PFSK-1 (cell line): ENCODE results near the gene KLHL17.

Experiments used
- FOXP2 ChIP-seq: optimal IDR thresholded peaks from 2 replicates; pipeline ENCODE3; 2011; ENCODE audit warnings: borderline replicate concordance, control low read depth, inconsistent platforms; ENCODE audit not compliant: insufficient read depth; ENCODE audit errors: extremely low read length, extremely low read depth
- POLR2AphosphoS5 ChIP-seq: IDR thresholded peaks from 2 replicates; pipeline ENCODE4 v1.6.1; 2012; ENCODE audit warnings: low read depth, mild to moderate bottlenecking, control low read depth, low read length, moderate library complexity
- REST ChIP-seq, 2 experiments: IDR thresholded peaks; 2 replicates each; pipeline versions ENCODE4 v1.6.1 to v1.8.0; 2011 to 2012; ENCODE audit warnings: low read depth in 2 of 2, low read length in 2 of 2, control low read depth in 1 of 2, inconsistent platforms in 1 of 2, mild to moderate bottlenecking in 1 of 2, moderate library complexity in 1 of 2; ENCODE audit not compliant: insufficient read depth in 1 of 2
- SIN3A ChIP-seq: IDR thresholded peaks from 2 replicates; pipeline ENCODE4 v1.6.1; 2012; ENCODE audit warnings: mild to moderate bottlenecking, low read length, moderate library complexity, borderline replicate concordance; ENCODE audit not compliant: insufficient read depth
- TAF1 ChIP-seq: IDR thresholded peaks from 2 replicates; pipeline ENCODE4 v1.6.1; 2012; ENCODE audit warnings: low read length, control low read depth, borderline replicate concordance; ENCODE audit not compliant: insufficient read depth

KLHL17 gene

GRCh38 chr1:998745-998994 is 38.3 kb downstream of the KLHL17 start:
- TF ChIP-seq FOXP2 (no peak), POLR2AphosphoS5 (no peak), REST (IDR thresholded peaks at IDR 0.05; ENCODE audit: insufficient read depth in 1 of 2, low read depth in 2 of 2, low read length in 2 of 2) (no peak), SIN3A (no peak), TAF1 (no peak)

GRCh38 chr1:998995-999724 is 38.8 kb downstream of the KLHL17 start:
- TF ChIP-seq FOXP2 = no peak
- TF ChIP-seq TAF1 = no peak
- TF ChIP-seq REST (IDR thresholded peaks at IDR 0.05; ENCODE audit: insufficient read depth in 1 of 2, low read depth in 2 of 2, low read length in 2 of 2) = no peak
- TF ChIP-seq SIN3A = no peak
- no peak for TF ChIP-seq POLR2AphosphoS5

- TF ChIP-seq REST (IDR thresholded peaks at IDR 0.05; ENCODE audit: insufficient read depth in 1 of 2, low read depth in 2 of 2, low read length in 2 of 2) (no peak), POLR2AphosphoS5 (no peak), FOXP2 (no peak), SIN3A (no peak), TAF1 (no peak)
These were observed 39.5 kb downstream of the KLHL17 start, which contains the start of gene HES4 for GRCh38 chr1:999725-1000356. Gene HES4, minus strand, starts transcription at chr1:1000097. Its CDS starts 124 bp downstream, at chr1:999973.

- TF ChIP-seq SIN3A (no peak), POLR2AphosphoS5 (no peak), FOXP2 (no peak), TAF1 (no peak), REST (IDR thresholded peaks at IDR 0.05; ENCODE audit: insufficient read depth in 1 of 2, low read depth in 2 of 2, low read length in 2 of 2) (no peak)
These were observed 40.1 kb downstream of the KLHL17 start for GRCh38 chr1:1000357-1001056.
